DND-41 (cell line): ENCODE results near the gene NMNAT2.

Experiments
- ATAC-seq: fragments of 200-7000 bp; cut with Tn5 transposase; 3 replicates; pipeline ENCODE4 v1.9.1; 2021; ENCODE audit warnings: low read depth; ENCODE audit not compliant: insufficient read depth
- DNase-seq: peaks from one replicate; pipeline ENCODE4 v3.0.0-alpha.2; 2020
- H2AFZ ChIP-seq: 2 replicates; pipeline ENCODE4 v1.6.0; 2012; ENCODE audit warnings: low read depth, low read length
- H3K27ac ChIP-seq: 2 replicates; pipeline ENCODE4 v1.5.1; 2012; ENCODE audit warnings: low read length, inconsistent platforms
- H3K27me3 ChIP-seq: fragments of 200-600 bp; sonication (generic); 2 replicates; pipeline ENCODE4 v1.6.0; 2012; ENCODE audit warnings: low read length, mild to moderate bottlenecking, inconsistent platforms; ENCODE audit not compliant: insufficient read depth, poor library complexity
- H3K36me3 ChIP-seq: 2 replicates; pipeline ENCODE4 v1.5.1; 2012; ENCODE audit warnings: low read length, inconsistent platforms; ENCODE audit not compliant: insufficient read depth
- H3K4me1 ChIP-seq: 2 replicates; pipeline ENCODE4 v1.5.1; 2012; ENCODE audit warnings: mild to moderate bottlenecking, low read length; ENCODE audit not compliant: insufficient read depth
- H3K4me2 ChIP-seq: 2 replicates; pipeline ENCODE4 v1.6.0; 2012; ENCODE audit warnings: mild to moderate bottlenecking, moderate library complexity, low read length, inconsistent platforms; ENCODE audit not compliant: insufficient read depth
- H3K4me3 ChIP-seq, 2 experiments: fragments of 200-600 bp in 1 of 2; shearing (Covaris generic) in 1 of 2; 2 replicates each; pipeline ENCODE4 v1.5.1; 2012 to 2016; ENCODE audit warnings: inconsistent platforms in 2 of 2, low read length in 2 of 2, mild to moderate bottlenecking in 2 of 2, low read depth in 1 of 2, moderate library complexity in 1 of 2
- H3K79me2 ChIP-seq: 2 replicates; pipeline ENCODE4 v1.6.0; 2012; ENCODE audit warnings: low read length, inconsistent platforms; ENCODE audit not compliant: insufficient read depth
- H3K9ac ChIP-seq: 2 replicates; pipeline ENCODE4 v1.6.0; 2012; ENCODE audit warnings: low read depth, mild to moderate bottlenecking, inconsistent platforms, low read length, moderate library complexity
- H3K9me3 ChIP-seq: 2 replicates; pipeline ENCODE4 v1.5.1; 2012; ENCODE audit warnings: low read length, moderate library complexity, mild to moderate bottlenecking, inconsistent platforms; ENCODE audit not compliant: insufficient read depth, severe bottlenecking
- H4K20me1 ChIP-seq: 2 replicates; pipeline ENCODE4 v1.6.0; 2012; ENCODE audit warnings: low read length; ENCODE audit not compliant: insufficient read depth
- CTCF ChIP-seq: IDR thresholded peaks from 2 replicates; pipeline ENCODE4 v1.5.1; 2012; ENCODE audit warnings: borderline replicate concordance, low read length, moderate library complexity, mild to moderate bottlenecking; ENCODE audit not compliant: poor library complexity, severe bottlenecking; ENCODE audit errors: extremely low read depth
- EZH2 ChIP-seq: IDR thresholded peaks from 3 replicates; pipeline ENCODE4 v1.6.1; 2012; ENCODE audit warnings: borderline replicate concordance, low read depth, mild to moderate bottlenecking, moderate library complexity, low read length, inconsistent platforms; ENCODE audit not compliant: severe bottlenecking

NMNAT2 gene

GRCh38 chr1:183262628-183263200 is 155.5 kb downstream of the NMNAT2 start:
- Histone ChIP-seq H3K9ac (no peak overlapping the region), H3K27me3 (peaks cover 30% of the 10 kb centered on the region), H3K79me2 (no peaks in the 10 kb centered on the region), H4K20me1 (no peaks in the 10 kb centered on the region), H3K4me3 (no peak overlapping the region), H3K9me3 (no peaks in the 10 kb centered on the region), H3K4me1 (no peaks in the 10 kb centered on the region), H3K4me2 (no peak overlapping the region), H2AFZ (no peak overlapping the region), H3K36me3 (no peaks in the 10 kb centered on the region), H3K27ac (no peak overlapping the region)
- TF ChIP-seq CTCF (no peak), EZH2 (no peak)
- no peak for DNase-seq
- no peak for ATAC-seq

- Histone ChIP-seq H3K27ac (no peak overlapping the region), H4K20me1 (no peaks in the 10 kb centered on the region), H3K4me2 (no peak overlapping the region), H3K4me1 (no peaks in the 10 kb centered on the region), H3K27me3 (peaks cover 17% of the 10 kb centered on the region), H3K9me3 (no peaks in the 10 kb centered on the region), H2AFZ (no peak overlapping the region), H3K4me3 (no peak overlapping the region), H3K9ac (no peak overlapping the region), H3K36me3 (no peaks in the 10 kb centered on the region), H3K79me2 (no peaks in the 10 kb centered on the region)
- ATAC-seq (no peak), DNase-seq (no peak)
- TF ChIP-seq CTCF = no peak
- no peak for TF ChIP-seq EZH2
These were observed 158.3 kb downstream of the NMNAT2 start for GRCh38 chr1:183259924-183260323.

- ATAC-seq = no peak
- H2AFZ ChIP-seq = no peak overlapping the region
- H3K4me2 ChIP-seq = no peak overlapping the region
These were observed 163.1 kb downstream of the NMNAT2 start for GRCh38 chr1:183255073-183255472.

More at GRCh38 chr1:183255073-183255472, 163.1 kb downstream of the NMNAT2 start:
- no peaks in the 10 kb centered on the region for H3K4me1 ChIP-seq
- H3K9me3 ChIP-seq = no peaks in the 10 kb centered on the region
- H3K79me2 ChIP-seq = no peaks in the 10 kb centered on the region
- no peak for DNase-seq
- TF ChIP-seq EZH2 (no peak), CTCF (no peak)
- no peaks in the 10 kb centered on the region for H3K36me3 ChIP-seq
- no peak overlapping the region for H3K9ac ChIP-seq
- H4K20me1 ChIP-seq = no peaks in the 10 kb centered on the region
- peaks cover 13% of the 10 kb centered on the region for H3K27me3 ChIP-seq
- H3K4me3 ChIP-seq = no peak overlapping the region
- H3K27ac ChIP-seq = no peak overlapping the region
